NT2/D1 (cell line): ENCODE results near the gene BEX2.

Experiments used
- YY1 ChIP-seq: IDR thresholded peaks from 2 replicates; pipeline ENCODE4 v1.6.1; 2011; ENCODE audit not compliant: insufficient read length, insufficient read depth
- ZNF274 ChIP-seq: IDR thresholded peaks from 2 replicates; pipeline ENCODE4 v1.6.1; 2011; ENCODE audit warnings: mild to moderate bottlenecking, low read depth, low read length

DNA sequence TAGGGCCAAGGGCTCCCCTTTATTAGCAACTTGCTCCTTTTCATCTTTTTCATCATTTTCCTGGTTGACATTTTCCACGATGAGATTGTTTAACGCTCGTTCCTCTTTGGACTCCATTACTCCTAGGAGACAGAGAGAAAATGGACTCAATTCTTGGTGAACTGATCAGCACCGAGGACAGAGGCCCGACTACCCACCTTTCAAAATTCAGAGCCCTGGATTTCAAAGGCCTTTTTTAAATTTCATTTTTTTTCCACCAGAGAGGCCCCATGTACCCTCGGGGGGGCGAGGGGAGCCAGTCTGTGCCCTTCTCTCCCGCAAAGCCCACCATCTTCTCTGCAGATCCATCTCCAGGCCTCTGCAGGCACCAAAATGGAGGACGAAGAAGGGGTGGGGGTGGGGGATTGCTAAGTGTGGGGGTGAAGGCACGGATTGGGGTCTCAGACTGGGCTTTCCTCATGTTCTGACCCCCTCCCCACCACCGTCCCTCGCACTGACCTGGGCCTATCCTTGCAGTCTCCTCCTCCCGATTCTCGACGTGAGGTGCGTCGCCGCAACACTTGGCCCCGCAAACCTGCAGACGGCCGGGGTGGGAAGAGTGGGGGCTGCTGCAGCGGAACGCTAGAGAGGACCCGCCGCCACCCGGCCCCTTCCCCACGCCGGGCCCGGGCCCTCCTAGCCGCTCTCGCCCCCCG lies 783 bp downstream of the BEX2 start:
- TF ChIP-seq ZNF274 (no peak), YY1 (no peak)
